ELR (cell line): ENCODE results near the gene NR2F1.
A peak's percentile ranks its signal among the peaks of the same experiment; 100 is the strongest.
"Not testable (repeated sequence)": the region's sequence is repeated elsewhere in the genome, so short reads cannot be mapped to it uniquely, and the experiment has no call there.

Experiments
- DNase-seq: peaks from one replicate; pipeline ENCODE4 v3.0.0-alpha.2; 2015; ENCODE audit warnings: low read depth

NR2F1 gene

DNA sequence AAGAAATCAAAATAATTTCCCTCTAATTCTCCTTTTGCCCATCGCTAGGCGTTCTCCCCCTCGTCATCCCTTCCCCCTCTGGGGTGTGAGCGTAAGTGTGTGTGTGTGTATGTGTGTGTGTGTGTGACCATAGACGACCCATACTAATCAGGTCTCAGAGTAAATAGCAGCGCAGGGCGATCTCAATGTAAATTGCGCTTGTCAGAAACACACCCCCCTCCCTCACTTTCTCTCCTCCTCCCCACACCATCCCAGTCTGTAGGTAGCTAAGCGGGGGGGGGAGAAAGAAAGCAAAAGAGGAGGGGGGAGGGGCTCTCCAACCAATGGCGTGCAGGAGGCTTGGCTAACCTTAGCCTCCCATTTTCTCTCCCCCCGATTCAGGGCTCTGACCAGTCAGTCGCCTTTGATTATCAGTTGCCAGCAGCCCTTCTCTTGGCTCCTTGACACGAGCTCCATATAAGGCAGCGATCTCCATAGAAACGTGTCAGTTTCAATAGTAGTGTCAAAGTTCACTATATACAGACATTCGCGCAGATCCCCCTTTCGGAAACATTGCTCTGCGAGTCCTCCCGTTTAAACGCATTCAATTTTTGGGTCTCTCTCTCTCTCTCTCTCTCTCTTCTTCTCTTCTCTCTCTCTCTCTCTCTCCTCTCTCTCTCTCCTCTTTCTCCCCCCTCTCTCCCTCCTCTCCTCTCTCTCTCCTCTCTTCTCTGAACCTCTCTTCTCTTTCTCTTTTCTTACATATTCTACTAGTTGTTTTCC, at the start of gene NR2F1:
NR2F1 (plus strand) TSS at position 546 of the 762 bp plus-strand sequence. CDS start 1,802 bp downstream, outside the sequence.
- DNase-seq: peak; percentile 98

DNA sequence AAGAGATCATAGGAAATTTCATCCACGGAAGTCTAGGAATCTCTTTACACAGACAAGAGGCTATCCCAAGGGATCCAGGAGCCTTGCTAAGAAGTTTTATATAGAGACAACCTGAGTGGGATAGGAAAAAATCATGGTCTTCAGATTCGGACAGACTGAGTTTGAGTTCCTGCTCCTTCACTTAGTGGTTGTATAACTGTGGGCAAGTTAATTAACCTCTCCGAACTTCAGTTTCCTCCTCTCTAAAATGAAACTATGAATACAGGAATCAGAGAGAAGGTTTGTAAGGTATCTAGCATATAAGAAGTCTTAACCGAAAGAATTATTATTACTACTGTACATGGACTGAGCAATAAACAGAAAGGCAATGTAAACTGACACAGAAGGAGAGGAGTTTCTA, 37.1 kb upstream of the NR2F1 start:
- no peak for DNase-seq

DNA sequence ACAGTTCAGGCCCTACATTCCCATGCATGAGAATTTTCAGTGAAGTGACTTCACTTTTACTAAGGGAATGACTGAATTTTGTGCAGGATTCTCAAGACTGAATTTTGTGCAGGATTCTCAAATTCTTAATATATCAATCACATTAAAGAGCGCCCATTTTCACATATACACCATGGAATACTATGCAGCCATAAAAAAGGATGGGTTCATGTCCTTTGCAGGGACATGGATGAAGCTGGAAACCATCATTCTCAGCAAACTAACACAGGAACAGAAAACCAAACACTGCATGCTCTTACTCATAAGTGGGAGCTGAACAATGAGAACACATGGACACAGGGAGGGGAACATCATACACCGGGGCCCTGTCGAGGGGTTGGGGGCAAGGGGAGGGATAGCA, 33.4 kb upstream of the NR2F1 start:
- DNase-seq: not testable (repeated sequence)

- no peak for DNase-seq
Observed at GRCh38 chr5:93557021-93557604, 25.9 kb upstream of the NR2F1 start.

- DNase-seq: no peak
Observed at GRCh38 chr5:93566091-93566490, 16.9 kb upstream of the NR2F1 start.

DNA sequence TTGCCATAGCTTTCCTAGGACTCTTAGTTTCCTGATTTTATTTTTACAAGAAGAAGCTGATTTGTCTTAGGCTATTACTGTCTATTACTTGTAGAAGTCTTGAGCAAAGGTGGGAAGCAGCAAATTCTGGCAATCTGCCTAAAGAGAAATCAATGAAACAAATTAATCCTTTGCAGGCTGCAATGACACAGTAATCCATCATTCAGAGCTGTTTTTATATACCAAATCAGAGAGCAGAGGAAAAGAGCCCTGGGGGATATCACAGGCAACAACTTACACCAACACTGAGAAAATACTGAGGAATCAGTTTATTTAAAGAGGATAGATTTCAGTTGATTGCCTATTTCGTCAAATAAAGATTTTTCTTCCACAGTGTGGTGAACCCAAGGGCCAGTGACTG, 15.6 kb upstream of the NR2F1 start:
- DNase-seq: no peak

DNA sequence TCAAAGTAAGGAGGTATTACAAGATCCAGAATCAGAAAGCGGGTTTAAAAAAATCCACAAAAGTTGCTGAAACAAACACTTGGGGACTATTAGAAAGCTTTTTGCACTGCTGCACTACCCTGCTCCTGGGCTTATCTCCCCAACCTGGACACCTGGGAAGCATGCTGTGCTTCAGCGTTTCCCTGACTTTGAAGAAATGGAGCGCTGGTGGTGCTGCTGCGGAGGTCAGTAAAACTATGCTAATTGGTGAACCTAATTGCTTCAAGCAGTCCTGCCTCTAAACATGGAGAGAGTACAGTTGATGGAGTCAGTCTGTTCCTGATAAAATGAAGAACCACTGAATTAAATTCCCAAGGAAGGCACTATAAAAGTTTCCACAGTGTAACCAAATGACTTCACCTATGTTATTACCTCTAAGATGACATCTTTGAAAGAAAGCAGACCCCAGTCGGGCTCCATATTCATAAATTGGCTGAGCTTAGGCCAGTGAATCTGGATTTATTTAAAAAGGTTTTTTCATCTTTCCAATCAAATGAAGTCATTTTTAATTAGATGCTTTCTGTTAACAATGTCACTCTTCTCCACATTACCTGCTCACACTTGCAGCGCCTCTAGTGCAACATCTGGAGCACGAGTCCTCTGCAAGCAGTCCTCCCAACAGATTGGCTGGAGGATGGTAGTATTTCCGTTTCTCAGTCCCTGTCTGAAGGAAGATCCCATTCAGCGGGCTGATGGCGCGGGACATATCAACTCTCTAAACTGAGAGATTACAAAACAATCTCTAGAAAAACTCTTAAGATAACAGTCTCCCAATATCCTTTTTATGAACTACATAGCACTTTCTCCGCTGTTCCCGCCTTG, 13.5 kb upstream of the NR2F1 start:
- DNase-seq: no peak

GRCh38 chr5:93570294-93571113, 12.5 kb upstream of the NR2F1 start:
- DNase-seq: no peak

DNA sequence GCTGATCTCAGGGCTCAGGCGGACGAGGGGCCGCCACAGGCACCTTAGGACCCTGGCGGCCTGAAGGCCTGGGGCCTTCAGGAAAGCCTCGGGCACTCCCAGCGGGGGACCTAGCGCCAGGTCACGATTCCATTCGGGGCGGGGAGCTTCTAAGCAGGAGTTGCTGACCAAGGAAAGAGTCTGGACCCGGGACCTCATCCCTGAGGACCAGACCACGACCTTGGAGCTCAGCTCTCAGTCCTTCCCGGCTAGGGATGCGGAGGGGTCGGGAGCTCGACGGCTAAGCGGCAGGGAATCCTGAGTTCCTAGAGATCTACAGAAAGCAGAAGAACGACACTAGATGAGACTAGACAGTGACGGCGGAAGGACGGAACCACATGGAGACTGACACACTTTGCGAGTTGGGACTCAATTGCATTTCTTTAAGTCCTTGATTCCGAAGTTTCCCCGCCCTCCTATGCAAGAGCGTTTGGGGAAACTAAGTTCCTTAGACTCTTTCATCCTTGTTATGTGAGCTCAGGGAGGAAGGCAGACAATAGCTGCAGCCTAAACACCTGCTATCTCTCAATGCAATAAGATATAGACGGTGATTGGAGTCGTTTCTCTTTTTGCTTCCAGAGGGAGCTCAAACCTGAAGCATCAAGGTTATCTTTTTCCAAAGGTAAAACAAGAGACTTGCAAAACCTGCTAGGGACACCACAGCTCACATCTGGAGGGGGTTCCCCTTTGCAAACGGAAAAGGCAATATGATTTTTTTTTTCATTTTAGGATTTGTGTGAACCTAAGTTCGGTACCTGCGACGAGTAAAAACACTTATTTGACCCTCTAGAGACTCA, 11.7 kb upstream of the NR2F1 start:
- DNase-seq: no peak

- DNase-seq: no peak
Observed at GRCh38 chr5:93572101-93572607, 10.9 kb upstream of the NR2F1 start.

DNA sequence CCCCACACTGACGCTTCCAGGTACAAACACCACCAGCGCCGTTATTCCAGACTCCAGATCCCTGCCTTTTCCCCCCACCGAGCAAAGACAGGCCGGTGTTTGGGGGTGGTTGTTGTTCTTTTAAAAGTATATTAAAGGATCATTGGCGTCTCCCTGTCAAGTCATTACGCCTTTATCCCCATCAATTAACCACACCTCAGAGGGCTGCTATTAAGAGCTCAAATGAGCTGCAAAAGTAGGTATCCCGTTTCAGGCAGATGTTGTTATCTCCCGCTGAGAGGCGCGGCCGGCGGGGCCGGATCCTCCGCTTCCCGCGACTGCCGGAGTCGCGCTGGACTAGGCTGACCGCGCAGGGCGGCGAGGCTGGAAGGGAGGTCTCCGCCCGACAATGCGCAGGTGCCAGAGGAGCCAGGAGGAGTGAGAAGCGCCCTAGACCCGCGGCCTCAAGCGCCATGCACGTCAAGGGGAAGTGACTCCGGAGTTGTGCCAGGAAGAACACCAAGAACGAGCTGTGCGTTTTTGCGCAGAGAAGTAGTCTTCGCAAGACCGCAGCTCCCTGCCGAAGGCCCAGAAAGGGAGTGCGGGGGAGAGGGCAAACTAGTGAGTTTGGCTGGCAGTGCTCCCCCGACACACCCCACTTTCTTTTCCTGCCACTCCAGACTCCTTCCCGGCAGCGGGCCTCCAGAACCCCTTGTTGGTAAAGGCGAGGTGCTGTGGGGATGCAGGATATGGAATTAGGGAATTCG, 10.2 kb upstream of the NR2F1 start:
- no peak for DNase-seq

- no peak for DNase-seq
Observed at GRCh38 chr5:93573354-93574351, 9.4 kb upstream of the NR2F1 start.

GRCh38 chr5:93574491-93575305, 8.3 kb upstream of the NR2F1 start:
- DNase-seq: no peak

GRCh38 chr5:93575461-93576414, 7.3 kb upstream of the NR2F1 start:
- DNase-seq: no peak

GRCh38 chr5:93576994-93577853, 5.8 kb upstream of the NR2F1 start:
- no peak for DNase-seq
